WTC11 (cell line): ENCODE measurements around the gene NPR3.

Experiments used
- ATF1 ChIP-seq: sonication (generic); formaldehyde crosslinking; IDR thresholded peaks from 2 replicates; pipeline ENCODE4 v1.8.1; 2023; ENCODE audit warnings: mild to moderate bottlenecking, moderate library complexity, missing genetic modification reagents
- CTCF ChIP-seq: fragments of 200-600 bp; IDR thresholded peaks from 2 replicates; pipeline ENCODE4 v1.8.0; 2022; ENCODE audit warnings: antibody characterized with exemption
- HMGA2 ChIP-seq: fragments of 250-450 bp; sonication (Bioruptor Pico); IDR thresholded peaks from 2 replicates; pipeline ENCODE4 v1.4.0; 2021; ENCODE audit warnings: mild to moderate bottlenecking, moderate library complexity
- KAT7 ChIP-seq: sonication (generic); formaldehyde crosslinking; IDR thresholded peaks from 2 replicates; pipeline ENCODE4 v1.8.1; 2023; ENCODE audit warnings: missing genetic modification reagents, mild to moderate bottlenecking, borderline replicate concordance
- MAX ChIP-seq: sonication (generic); formaldehyde crosslinking; IDR thresholded peaks from 2 replicates; pipeline ENCODE4 v1.8.0; 2022; ENCODE audit warnings: mild to moderate bottlenecking, missing genetic modification reagents
- NFE2L1 ChIP-seq: sonication (generic); formaldehyde crosslinking; IDR thresholded peaks from 2 replicates; pipeline ENCODE4 v1.8.1; 2023; ENCODE audit warnings: missing genetic modification reagents
- NFYB ChIP-seq: sonication (generic); formaldehyde crosslinking; conservative IDR thresholded peaks from 2 replicates; pipeline ENCODE4 v1.8.0; 2022; ENCODE audit warnings: low read depth, missing genetic modification reagents
- PREB ChIP-seq: sonication (generic); formaldehyde crosslinking; IDR thresholded peaks from 2 replicates; pipeline ENCODE4 v1.8.1; 2022; ENCODE audit warnings: mild to moderate bottlenecking, missing genetic modification reagents, moderate library complexity, borderline replicate concordance
- SOX15 ChIP-seq: fragments of 250-450 bp; sonication (Bioruptor Pico); IDR thresholded peaks from 2 replicates; pipeline ENCODE4 v1.9.0; 2021; ENCODE audit warnings: mild to moderate bottlenecking
- USF2 ChIP-seq: sonication (generic); formaldehyde crosslinking; IDR thresholded peaks from 2 replicates; pipeline ENCODE4 v1.8.1; 2023; ENCODE audit warnings: mild to moderate bottlenecking, missing genetic modification reagents, moderate library complexity
- TF ChIP-seq, protein P1 (sequence below): sonication (generic); formaldehyde crosslinking; IDR thresholded peaks from 2 replicates; pipeline ENCODE4 v1.8.1; 2022; ENCODE audit warnings: mild to moderate bottlenecking, moderate library complexity, missing genetic modification reagents
- TF ChIP-seq, protein P2 (sequence below): sonication (generic); formaldehyde crosslinking; IDR thresholded peaks from 2 replicates; pipeline ENCODE4 v1.8.0; 2022; ENCODE audit warnings: missing genetic modification reagents

DNA sequence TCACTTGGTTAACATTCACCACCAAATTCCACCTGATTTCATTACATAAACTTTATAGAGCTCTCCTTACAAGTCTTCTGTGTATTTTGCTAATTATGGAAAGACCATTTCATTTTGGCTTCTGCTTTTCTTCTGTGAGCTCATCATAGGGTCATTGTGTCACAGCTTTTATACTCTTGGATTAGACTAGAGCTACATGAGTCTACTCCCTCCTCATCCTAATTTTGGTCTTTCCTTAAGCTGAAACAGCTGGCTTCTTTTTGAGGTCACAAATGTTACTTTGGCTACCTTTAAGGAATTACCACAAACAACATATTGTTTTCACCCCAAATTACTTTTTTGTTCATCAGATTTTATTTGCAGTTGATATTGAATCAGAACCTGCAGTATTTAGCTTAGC is 103.0 kb downstream of the NPR3 start:
- TF ChIP-seq CTCF (no peak), NFE2L1 (CRISPR knock-in tag) (no peak), ATF1 (CRISPR knock-in tag) (no peak), NFYB (CRISPR knock-in tag) (no peak), HMGA2 (no peak), SOX15 (no peak), KAT7 (CRISPR knock-in tag) (no peak), MAX (CRISPR knock-in tag) (no peak), PREB (no peak), USF2 (CRISPR knock-in tag) (no peak)
- TF ChIP-seq, protein P1, sequence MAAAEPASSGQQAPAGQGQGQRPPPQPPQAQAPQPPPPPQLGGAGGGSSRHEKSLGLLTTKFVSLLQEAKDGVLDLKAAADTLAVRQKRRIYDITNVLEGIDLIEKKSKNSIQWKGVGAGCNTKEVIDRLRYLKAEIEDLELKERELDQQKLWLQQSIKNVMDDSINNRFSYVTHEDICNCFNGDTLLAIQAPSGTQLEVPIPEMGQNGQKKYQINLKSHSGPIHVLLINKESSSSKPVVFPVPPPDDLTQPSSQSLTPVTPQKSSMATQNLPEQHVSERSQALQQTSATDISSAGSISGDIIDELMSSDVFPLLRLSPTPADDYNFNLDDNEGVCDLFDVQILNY (CRISPR knock-in tag): no peak
- TF ChIP-seq, protein P2, sequence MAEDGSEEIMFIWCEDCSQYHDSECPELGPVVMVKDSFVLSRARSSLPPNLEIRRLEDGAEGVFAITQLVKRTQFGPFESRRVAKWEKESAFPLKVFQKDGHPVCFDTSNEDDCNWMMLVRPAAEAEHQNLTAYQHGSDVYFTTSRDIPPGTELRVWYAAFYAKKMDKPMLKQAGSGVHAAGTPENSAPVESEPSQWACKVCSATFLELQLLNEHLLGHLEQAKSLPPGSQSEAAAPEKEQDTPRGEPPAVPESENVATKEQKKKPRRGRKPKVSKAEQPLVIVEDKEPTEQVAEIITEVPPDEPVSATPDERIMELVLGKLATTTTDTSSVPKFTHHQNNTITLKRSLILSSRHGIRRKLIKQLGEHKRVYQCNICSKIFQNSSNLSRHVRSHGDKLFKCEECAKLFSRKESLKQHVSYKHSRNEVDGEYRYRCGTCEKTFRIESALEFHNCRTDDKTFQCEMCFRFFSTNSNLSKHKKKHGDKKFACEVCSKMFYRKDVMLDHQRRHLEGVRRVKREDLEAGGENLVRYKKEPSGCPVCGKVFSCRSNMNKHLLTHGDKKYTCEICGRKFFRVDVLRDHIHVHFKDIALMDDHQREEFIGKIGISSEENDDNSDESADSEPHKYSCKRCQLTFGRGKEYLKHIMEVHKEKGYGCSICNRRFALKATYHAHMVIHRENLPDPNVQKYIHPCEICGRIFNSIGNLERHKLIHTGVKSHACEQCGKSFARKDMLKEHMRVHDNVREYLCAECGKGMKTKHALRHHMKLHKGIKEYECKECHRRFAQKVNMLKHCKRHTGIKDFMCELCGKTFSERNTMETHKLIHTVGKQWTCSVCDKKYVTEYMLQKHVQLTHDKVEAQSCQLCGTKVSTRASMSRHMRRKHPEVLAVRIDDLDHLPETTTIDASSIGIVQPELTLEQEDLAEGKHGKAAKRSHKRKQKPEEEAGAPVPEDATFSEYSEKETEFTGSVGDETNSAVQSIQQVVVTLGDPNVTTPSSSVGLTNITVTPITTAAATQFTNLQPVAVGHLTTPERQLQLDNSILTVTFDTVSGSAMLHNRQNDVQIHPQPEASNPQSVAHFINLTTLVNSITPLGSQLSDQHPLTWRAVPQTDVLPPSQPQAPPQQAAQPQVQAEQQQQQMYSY: no peak
